D721Med (cell line): ENCODE data around the gene HJURP.

Experiments used
- DNase-seq: peaks from one replicate; pipeline ENCODE4 v3.0.0; 2011; ENCODE audit warnings: low spot score; ENCODE audit not compliant: insufficient read length
- FAIRE-seq: peaks from 2 replicates; lab custom pipeline; 2011; peaks lifted over from hg19 to GRCh38; lab: Jason Lieb, UNC
- TF ChIP-seq, protein P1 (sequence below): IDR thresholded peaks from 2 replicates; pipeline ENCODE4 v1.5.1; 2012; ENCODE audit warnings: mild to moderate bottlenecking, control low read depth; ENCODE audit not compliant: insufficient read depth; ENCODE audit errors: missing control alignments

Gene HJURP

DNA sequence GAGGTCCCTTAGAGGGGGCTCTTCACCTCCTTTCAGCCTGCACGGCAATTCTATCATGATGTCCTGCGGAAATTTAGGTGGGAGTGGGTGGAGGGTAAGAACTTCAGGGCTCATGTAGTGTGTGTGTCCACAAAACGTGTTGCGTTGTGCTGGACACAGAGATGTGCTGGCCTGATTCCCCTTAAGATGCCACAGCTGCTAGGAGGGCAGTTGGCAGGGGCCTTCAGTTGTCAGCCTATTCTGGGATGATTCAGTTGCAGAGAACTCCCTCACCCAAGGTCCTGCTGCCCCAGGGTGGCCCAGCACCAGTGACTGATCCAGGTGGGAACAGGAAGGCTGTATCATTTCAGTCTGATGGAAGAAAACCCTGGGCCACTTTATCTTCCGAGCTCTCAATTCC, 1.0 kb upstream of the HJURP start:
- FAIRE-seq (no peak), DNase-seq (no peak)
- TF ChIP-seq, protein P1, sequence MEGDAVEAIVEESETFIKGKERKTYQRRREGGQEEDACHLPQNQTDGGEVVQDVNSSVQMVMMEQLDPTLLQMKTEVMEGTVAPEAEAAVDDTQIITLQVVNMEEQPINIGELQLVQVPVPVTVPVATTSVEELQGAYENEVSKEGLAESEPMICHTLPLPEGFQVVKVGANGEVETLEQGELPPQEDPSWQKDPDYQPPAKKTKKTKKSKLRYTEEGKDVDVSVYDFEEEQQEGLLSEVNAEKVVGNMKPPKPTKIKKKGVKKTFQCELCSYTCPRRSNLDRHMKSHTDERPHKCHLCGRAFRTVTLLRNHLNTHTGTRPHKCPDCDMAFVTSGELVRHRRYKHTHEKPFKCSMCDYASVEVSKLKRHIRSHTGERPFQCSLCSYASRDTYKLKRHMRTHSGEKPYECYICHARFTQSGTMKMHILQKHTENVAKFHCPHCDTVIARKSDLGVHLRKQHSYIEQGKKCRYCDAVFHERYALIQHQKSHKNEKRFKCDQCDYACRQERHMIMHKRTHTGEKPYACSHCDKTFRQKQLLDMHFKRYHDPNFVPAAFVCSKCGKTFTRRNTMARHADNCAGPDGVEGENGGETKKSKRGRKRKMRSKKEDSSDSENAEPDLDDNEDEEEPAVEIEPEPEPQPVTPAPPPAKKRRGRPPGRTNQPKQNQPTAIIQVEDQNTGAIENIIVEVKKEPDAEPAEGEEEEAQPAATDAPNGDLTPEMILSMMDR, result no peak

DNA sequence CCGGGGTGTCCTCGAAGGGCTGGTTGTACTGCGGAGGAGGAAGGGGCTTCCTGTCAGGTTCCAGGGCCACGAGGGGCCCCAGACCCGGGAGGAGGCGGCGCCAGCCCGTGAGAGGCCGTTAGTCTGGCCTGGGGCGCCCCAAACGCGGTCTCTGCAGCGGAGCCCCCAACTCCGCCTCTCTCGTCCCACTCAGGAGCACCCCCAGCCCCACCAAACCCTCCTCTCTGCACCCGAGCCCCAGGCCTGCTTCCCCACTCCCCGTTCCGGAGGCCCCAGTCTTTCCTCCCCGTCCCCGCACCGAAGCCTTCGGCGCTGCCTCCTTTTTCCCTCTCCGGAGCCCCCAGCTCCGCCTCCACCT, 473 bp downstream of the HJURP start:
- FAIRE-seq (no peak), DNase-seq (no peak)
- TF ChIP-seq, protein P1, result no peak

DNA sequence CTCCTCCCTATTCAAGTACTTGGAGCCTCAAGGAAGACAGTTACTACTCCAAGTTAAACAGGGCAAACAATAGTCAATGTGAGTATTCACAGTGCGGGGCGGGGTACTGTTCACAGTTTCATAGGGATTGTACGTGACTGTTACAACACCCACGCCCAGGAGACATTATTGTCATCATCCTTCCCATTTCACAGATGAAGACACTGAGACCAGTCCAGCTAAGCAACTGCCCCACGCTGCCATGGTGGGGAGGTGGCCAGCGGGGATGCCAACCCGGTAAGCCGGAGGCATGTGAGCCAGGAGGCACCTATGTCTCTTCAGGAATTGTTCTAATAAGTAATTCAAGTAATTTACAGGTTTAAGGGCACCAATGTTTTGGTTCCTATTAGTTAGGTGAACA, 982 bp downstream of the HJURP start:
- TF ChIP-seq, protein P1, result no peak
- DNase-seq, result no peak
- no peak for FAIRE-seq

GRCh38 chr2:233852056-233852455, 2.3 kb downstream of the HJURP start:
- DNase-seq, result no peak
- TF ChIP-seq, protein P1, result no peak
- FAIRE-seq, result no peak

DNA sequence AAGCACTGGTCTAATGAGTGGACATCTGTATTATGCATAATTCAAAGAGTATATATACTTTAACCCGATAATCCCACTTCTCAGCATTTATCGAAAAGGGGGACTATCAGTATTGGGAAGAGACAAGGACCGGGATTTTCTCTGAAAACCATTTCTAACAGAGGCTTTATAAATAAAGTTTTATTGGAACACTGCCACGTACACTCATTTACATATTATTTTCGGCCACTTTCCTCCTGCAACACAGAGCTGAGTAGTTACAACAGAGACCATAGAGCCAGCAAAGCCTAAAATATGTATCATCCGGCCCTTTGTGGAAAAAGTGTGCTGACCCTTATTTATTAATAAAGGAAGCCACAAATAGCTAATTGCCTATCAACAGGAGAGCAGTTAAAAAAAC, 3.2 kb downstream of the HJURP start:
- TF ChIP-seq, protein P1, result no peak
- FAIRE-seq (no peak), DNase-seq (no peak)

DNA sequence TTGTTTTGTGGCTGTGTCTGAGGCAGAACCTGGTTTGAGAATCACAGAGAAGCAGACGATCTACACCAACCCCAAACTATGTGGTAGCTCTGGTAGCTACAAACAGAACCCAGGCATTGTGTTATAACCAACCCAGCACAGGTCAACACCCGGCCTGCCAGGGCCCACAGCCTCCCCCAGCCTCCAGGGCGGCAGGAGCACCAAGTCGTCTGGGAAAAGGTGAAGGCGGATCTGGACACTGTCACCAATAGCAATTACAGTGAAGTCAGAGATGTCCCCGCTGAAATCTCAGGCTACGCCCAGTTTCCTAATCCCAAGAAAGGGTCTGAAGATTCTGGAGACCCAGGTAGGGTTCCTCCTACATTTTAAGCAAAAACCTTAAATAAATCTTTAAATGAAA, 3.6 kb downstream of the HJURP start:
- DNase-seq (no peak), FAIRE-seq (no peak)
- TF ChIP-seq, protein P1, result no peak

- TF ChIP-seq, protein P1, result no peak
- DNase-seq (no peak), FAIRE-seq (no peak)
Measured at GRCh38 chr2:233849607-233850271, 4.6 kb downstream of the HJURP start.
